ENCODE measurements around the gene BCL11A. TPM values are rescaled to one million over a fixed set of nuclear protein-coding genes. Genes with fewer than 3 reads are reported as not detected.

The BCL11A gene
- polyA plus RNA-seq, 1 donor from 2014 or later: 44.0 TPM

GRCh38 chr2:60453872-60454271 lies 99.6 kb downstream of the BCL11A start:
- Histone ChIP-seq H3K79me2 (replicated peaks; ENCODE audit: insufficient read depth, low read length) (peaks cover 30% of the 10 kb centered on the region), H3K4me2 (ENCODE audit: low read length) (no peak overlapping the region), H3K9me3 (ENCODE audit: low read length) (peaks cover 2% of the 10 kb centered on the region), H3K4me3 (ENCODE audit: low read length) (no peak overlapping the region), H3K27ac (ENCODE audit: low read length) (no peak overlapping the region), H3K27me3 (ENCODE audit: insufficient read depth, low read depth, low read length) (no peaks in the 10 kb centered on the region), H3K36me3 (ENCODE audit: insufficient read depth, low read length) (peaks cover 4% of the 10 kb centered on the region), H3K9ac (ENCODE audit: low read length) (no peak overlapping the region), H3F3A (ENCODE audit: insufficient read depth, low read length, poor library complexity, severe bottlenecking) (no peaks in the 10 kb centered on the region), H4K20me1 (ENCODE audit: insufficient read depth) (no peaks in the 10 kb centered on the region), H2AFZ (ENCODE audit: low read depth, low read length) (no peak overlapping the region), H3K9me2 (ENCODE audit: insufficient read depth, low read length) (no peaks in the 10 kb centered on the region)
- TF ChIP-seq POLR2AphosphoS5 (IDR thresholded peaks at IDR 0.05): no peak
- no peak for TF ChIP-seq TAF1 (IDR thresholded peaks at IDR 0.05; ENCODE audit: low read depth)
- TF ChIP-seq, protein P1, sequence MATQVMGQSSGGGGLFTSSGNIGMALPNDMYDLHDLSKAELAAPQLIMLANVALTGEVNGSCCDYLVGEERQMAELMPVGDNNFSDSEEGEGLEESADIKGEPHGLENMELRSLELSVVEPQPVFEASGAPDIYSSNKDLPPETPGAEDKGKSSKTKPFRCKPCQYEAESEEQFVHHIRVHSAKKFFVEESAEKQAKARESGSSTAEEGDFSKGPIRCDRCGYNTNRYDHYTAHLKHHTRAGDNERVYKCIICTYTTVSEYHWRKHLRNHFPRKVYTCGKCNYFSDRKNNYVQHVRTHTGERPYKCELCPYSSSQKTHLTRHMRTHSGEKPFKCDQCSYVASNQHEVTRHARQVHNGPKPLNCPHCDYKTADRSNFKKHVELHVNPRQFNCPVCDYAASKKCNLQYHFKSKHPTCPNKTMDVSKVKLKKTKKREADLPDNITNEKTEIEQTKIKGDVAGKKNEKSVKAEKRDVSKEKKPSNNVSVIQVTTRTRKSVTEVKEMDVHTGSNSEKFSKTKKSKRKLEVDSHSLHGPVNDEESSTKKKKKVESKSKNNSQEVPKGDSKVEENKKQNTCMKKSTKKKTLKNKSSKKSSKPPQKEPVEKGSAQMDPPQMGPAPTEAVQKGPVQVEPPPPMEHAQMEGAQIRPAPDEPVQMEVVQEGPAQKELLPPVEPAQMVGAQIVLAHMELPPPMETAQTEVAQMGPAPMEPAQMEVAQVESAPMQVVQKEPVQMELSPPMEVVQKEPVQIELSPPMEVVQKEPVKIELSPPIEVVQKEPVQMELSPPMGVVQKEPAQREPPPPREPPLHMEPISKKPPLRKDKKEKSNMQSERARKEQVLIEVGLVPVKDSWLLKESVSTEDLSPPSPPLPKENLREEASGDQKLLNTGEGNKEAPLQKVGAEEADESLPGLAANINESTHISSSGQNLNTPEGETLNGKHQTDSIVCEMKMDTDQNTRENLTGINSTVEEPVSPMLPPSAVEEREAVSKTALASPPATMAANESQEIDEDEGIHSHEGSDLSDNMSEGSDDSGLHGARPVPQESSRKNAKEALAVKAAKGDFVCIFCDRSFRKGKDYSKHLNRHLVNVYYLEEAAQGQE (IDR thresholded peaks at IDR 0.05; ENCODE audit: borderline replicate concordance): no peak
- no peak for TF ChIP-seq EZH2 (IDR thresholded peaks at IDR 0.05; ENCODE audit: borderline replicate concordance, insufficient read depth, low read length, poor library complexity, severe bottlenecking)
- no peak for TF ChIP-seq SMC3 (conservative IDR thresholded peaks at IDR 0.05; ENCODE audit: poor library complexity)
- TF ChIP-seq RAD21 (conservative IDR thresholded peaks at IDR 0.05): no peak
- no peak for TF ChIP-seq EP300 (conservative IDR thresholded peaks at IDR 0.05; ENCODE audit: poor library complexity, severe bottlenecking)
- TF ChIP-seq, protein P2, sequence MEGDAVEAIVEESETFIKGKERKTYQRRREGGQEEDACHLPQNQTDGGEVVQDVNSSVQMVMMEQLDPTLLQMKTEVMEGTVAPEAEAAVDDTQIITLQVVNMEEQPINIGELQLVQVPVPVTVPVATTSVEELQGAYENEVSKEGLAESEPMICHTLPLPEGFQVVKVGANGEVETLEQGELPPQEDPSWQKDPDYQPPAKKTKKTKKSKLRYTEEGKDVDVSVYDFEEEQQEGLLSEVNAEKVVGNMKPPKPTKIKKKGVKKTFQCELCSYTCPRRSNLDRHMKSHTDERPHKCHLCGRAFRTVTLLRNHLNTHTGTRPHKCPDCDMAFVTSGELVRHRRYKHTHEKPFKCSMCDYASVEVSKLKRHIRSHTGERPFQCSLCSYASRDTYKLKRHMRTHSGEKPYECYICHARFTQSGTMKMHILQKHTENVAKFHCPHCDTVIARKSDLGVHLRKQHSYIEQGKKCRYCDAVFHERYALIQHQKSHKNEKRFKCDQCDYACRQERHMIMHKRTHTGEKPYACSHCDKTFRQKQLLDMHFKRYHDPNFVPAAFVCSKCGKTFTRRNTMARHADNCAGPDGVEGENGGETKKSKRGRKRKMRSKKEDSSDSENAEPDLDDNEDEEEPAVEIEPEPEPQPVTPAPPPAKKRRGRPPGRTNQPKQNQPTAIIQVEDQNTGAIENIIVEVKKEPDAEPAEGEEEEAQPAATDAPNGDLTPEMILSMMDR (IDR thresholded peaks at IDR 0.05; ENCODE audit: poor library complexity, severe bottlenecking): no peak
- TF ChIP-seq MXI1 (conservative IDR thresholded peaks at IDR 0.05; ENCODE audit: poor library complexity, severe bottlenecking): no peak

DNA sequence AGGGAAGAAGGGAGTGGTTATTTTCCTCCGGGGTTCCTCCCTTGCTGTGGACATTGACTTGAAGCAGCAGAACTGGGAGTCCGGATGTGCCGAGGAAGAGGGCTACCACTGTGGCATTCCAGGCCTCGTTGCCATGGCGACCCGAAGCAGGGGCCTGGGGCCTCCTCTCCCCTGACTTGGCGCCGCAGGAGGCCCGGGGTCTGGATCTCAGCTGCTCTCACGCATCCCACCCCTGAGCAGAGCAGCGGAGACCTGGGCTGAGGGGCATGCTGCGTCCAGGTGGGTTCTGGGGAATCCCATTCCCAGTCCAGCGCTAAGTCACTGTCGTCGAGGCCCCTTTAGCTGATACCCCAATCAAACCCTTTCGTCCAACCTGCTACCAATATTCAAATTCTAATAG lies 100.2 kb downstream of the BCL11A start:
- H3K9ac ChIP-seq (ENCODE audit: low read length): no peak overlapping the region
- no peak overlapping the region for H3K27ac ChIP-seq (ENCODE audit: low read length)
- H2AFZ ChIP-seq (ENCODE audit: low read depth, low read length): no peak overlapping the region
- H3K79me2 ChIP-seq (replicated peaks; ENCODE audit: insufficient read depth, low read length): peaks cover 25% of the 10 kb centered on the region
- H4K20me1 ChIP-seq (ENCODE audit: insufficient read depth): no peaks in the 10 kb centered on the region
- H3K9me2 ChIP-seq (ENCODE audit: insufficient read depth, low read length): no peaks in the 10 kb centered on the region
- H3K27me3 ChIP-seq (ENCODE audit: insufficient read depth, low read depth, low read length): no peaks in the 10 kb centered on the region
- peaks cover 4% of the 10 kb centered on the region for H3K36me3 ChIP-seq (ENCODE audit: insufficient read depth, low read length)
- H3F3A ChIP-seq (ENCODE audit: insufficient read depth, low read length, poor library complexity, severe bottlenecking): no peaks in the 10 kb centered on the region
- H3K4me2 ChIP-seq (ENCODE audit: low read length): no peak overlapping the region
- no peak overlapping the region for H3K4me3 ChIP-seq (ENCODE audit: low read length)
- H3K9me3 ChIP-seq (ENCODE audit: low read length): peaks cover 2% of the 10 kb centered on the region
- TF ChIP-seq SMC3 (conservative IDR thresholded peaks at IDR 0.05; ENCODE audit: poor library complexity): no peak
- TF ChIP-seq, protein P2 (IDR thresholded peaks at IDR 0.05; ENCODE audit: poor library complexity, severe bottlenecking): no peak
- TF ChIP-seq, protein P1 (IDR thresholded peaks at IDR 0.05; ENCODE audit: borderline replicate concordance): no peak
- TF ChIP-seq EP300 (conservative IDR thresholded peaks at IDR 0.05; ENCODE audit: poor library complexity, severe bottlenecking): no peak
- TF ChIP-seq EZH2 (IDR thresholded peaks at IDR 0.05; ENCODE audit: borderline replicate concordance, insufficient read depth, low read length, poor library complexity, severe bottlenecking): no peak
- TF ChIP-seq POLR2AphosphoS5 (IDR thresholded peaks at IDR 0.05): no peak
- no peak for TF ChIP-seq RAD21 (conservative IDR thresholded peaks at IDR 0.05)
- TF ChIP-seq TAF1 (IDR thresholded peaks at IDR 0.05; ENCODE audit: low read depth): no peak
- no peak for TF ChIP-seq MXI1 (conservative IDR thresholded peaks at IDR 0.05; ENCODE audit: poor library complexity, severe bottlenecking)
